Endothelial cell of umbilical vein (primary cell): ENCODE measurements around the gene ITPRIPL2. TPM values are rescaled to one million over a fixed set of nuclear protein-coding genes. Genes with fewer than 3 reads are reported as not detected.

Source experiments
- BruUV-seq: library from RNA; stranded (reverse); fragments of 400-500 nt; replicated peaks from 2 replicates; lab custom pipeline; 2021; lab: Mats Ljungman, UMichigan
- CTCF ChIA-PET: fragments of 300-600, 350-600 bp; sonication (Branson Sonifier 250); formaldehyde crosslinking; loops from one replicate; lab custom pipeline; 2021; ENCODE audit warnings: antibody characterized with exemption, inconsistent platforms; lab: Charles Lee
- POLR2A ChIA-PET: fragments of 300-600, 350-600 bp; sonication (Branson Sonifier 250); formaldehyde crosslinking; loops from one replicate; lab custom pipeline; 2021; ENCODE audit warnings: antibody characterized with exemption, inconsistent platforms; lab: Charles Lee
- DNase-seq: peaks from one replicate; pipeline ENCODE4 v3.0.0-alpha.2; 2011; ENCODE audit warnings: low read depth, low spot score
- FAIRE-seq: peaks from 2 replicates; lab custom pipeline; 2011; peaks lifted over from hg19 to GRCh38; lab: Jason Lieb, UNC
- H2AFZ ChIP-seq: 2 replicates; pipeline ENCODE4 v1.6.0; 2012; ENCODE audit warnings: low read depth, low read length, control low read depth, inconsistent platforms
- H3K27ac ChIP-seq: 2 replicates; pipeline ENCODE4 v1.5.1; 2011; ENCODE audit warnings: low read depth, mild to moderate bottlenecking, control low read depth, low read length, moderate library complexity; ENCODE audit not compliant: insufficient read depth
- H3K27me3 ChIP-seq, 2 experiments: 2 replicates each; pipeline versions ENCODE4 v1.6.0 to v1.6.1; 2011; ENCODE audit warnings: low read length in 2 of 2, mixed read lengths in 1 of 2; ENCODE audit not compliant: control insufficient read depth in 2 of 2, insufficient read depth in 2 of 2
- H3K36me3 ChIP-seq, 2 experiments: 2 replicates in 1 of 2; 3 replicates in 1 of 2; pipeline ENCODE4 v1.5.1; 2011; ENCODE audit warnings: low read length in 2 of 2, mild to moderate bottlenecking in 1 of 2, moderate library complexity in 1 of 2; ENCODE audit not compliant: control insufficient read depth in 2 of 2, insufficient read depth in 2 of 2; ENCODE audit errors: extremely low read depth in 1 of 2
- H3K4me1 ChIP-seq: 3 replicates; pipeline ENCODE4 v1.5.1; 2011; ENCODE audit warnings: mild to moderate bottlenecking, low read length; ENCODE audit not compliant: control insufficient read depth, insufficient read depth; ENCODE audit errors: extremely low read depth
- H3K4me2 ChIP-seq: 2 replicates; pipeline ENCODE4 v1.6.1; 2011; ENCODE audit warnings: low read length, control low read depth, mixed read lengths; ENCODE audit not compliant: insufficient read depth
- H3K4me3 ChIP-seq, 3 experiments: fragments of 200-600 bp in 1 of 3; sonication (generic), shearing (Covaris generic) in 1 of 3; replicated peaks in 1 of 3; 2 replicates each; pipeline ENCODE4 v1.5.1; 2011 to 2016; ENCODE audit warnings: control low read depth in 3 of 3, low read length in 3 of 3, mild to moderate bottlenecking in 2 of 3, inconsistent platforms in 1 of 3, low read depth in 1 of 3, moderate library complexity in 1 of 3; ENCODE audit not compliant: insufficient read depth in 1 of 3
- H3K79me2 ChIP-seq: 2 replicates; pipeline ENCODE4 v1.6.0; 2012; ENCODE audit warnings: low read length, inconsistent platforms; ENCODE audit not compliant: control insufficient read depth, insufficient read depth
- H3K9ac ChIP-seq: replicated peaks from 2 replicates; pipeline ENCODE3; 2011; ENCODE audit warnings: low read length, control low read depth; ENCODE audit not compliant: insufficient read depth; ENCODE audit errors: extremely low read depth
- H3K9me1 ChIP-seq: replicated peaks from 3 replicates; pipeline ENCODE4 v1.6.0; 2011; ENCODE audit warnings: mild to moderate bottlenecking, low read length; ENCODE audit not compliant: control insufficient read depth, insufficient read depth; ENCODE audit errors: extremely low read depth
- H3K9me3 ChIP-seq: replicated peaks from 2 replicates; pipeline ENCODE4 v1.5.1; 2012; ENCODE audit warnings: low read length, inconsistent platforms; ENCODE audit not compliant: control insufficient read depth, insufficient read depth
- H4K20me1 ChIP-seq: replicated peaks from 2 replicates; pipeline ENCODE3; 2011; ENCODE audit warnings: mild to moderate bottlenecking, low read length; ENCODE audit not compliant: control insufficient read depth, insufficient read depth; ENCODE audit errors: extremely low read depth
- EZH2 ChIP-seq: IDR thresholded peaks from 2 replicates; pipeline ENCODE4 v1.6.1; 2012; ENCODE audit warnings: borderline replicate concordance, low read depth, mild to moderate bottlenecking, moderate library complexity, low read length, inconsistent platforms; ENCODE audit not compliant: severe bottlenecking
- FOS ChIP-seq: IDR thresholded peaks from 2 replicates; pipeline ENCODE4 v1.6.1; 2011; ENCODE audit warnings: mild to moderate bottlenecking, low read length, moderate library complexity, borderline replicate concordance; ENCODE audit not compliant: insufficient read depth
- GATA2 ChIP-seq: IDR thresholded peaks from 2 replicates; pipeline ENCODE4 v1.7.0; 2011; ENCODE audit warnings: low read depth, mild to moderate bottlenecking, moderate library complexity, mixed read lengths, low read length; ENCODE audit not compliant: insufficient read length, insufficient read depth
- JUN ChIP-seq: IDR thresholded peaks from 2 replicates; pipeline ENCODE4 v1.6.1; 2011; ENCODE audit warnings: borderline replicate concordance, low read depth; ENCODE audit not compliant: insufficient read length, insufficient read depth
- MYC ChIP-seq: IDR thresholded peaks from one replicate; pipeline ENCODE4 v1.6.1; 2011; ENCODE audit warnings: mild to moderate bottlenecking, low read depth, low read length
- POLR2A ChIP-seq: IDR thresholded peaks from 2 replicates; pipeline ENCODE4 v1.6.1; 2012; ENCODE audit warnings: low read depth, mild to moderate bottlenecking, control low read depth, low read length
- POLR2AphosphoS5 ChIP-seq: IDR thresholded peaks from 2 replicates; pipeline ENCODE4 v1.6.1; 2012; ENCODE audit warnings: low read depth, mild to moderate bottlenecking, control low read depth, low read length, moderate library complexity; ENCODE audit not compliant: insufficient read depth
- dilution Hi-C: fragments of 300-500 bp; cut with MboI; formaldehyde crosslinking; loops from one replicate; pipeline ENCODE4 v1.15.0; 2019; ENCODE audit warnings: low sequenced_read_pairs; ENCODE audit not compliant: extremely low pct_ligation_motif_present
- intact Hi-C: fragments of 100-400 bp; cut with micrococcal nuclease; formaldehyde crosslinking; loops from one replicate; pipeline ENCODE4 v1.10.0; 2022
- polyA plus RNA-seq, 4 experiments: library from polyadenylated mRNA; depleted of rRNA in 3 of 4; stranded (reverse) in 3 of 4; unstranded in 1 of 4; fragments of >200 nt; gene quantifications; 2 replicates each; pipeline versions ENCODE4 v1.2.1 to v1.2.3, GENCODE V29; 2011 to 2012; ENCODE audit warnings: missing spikeins in 1 of 4
- total RNA-seq: library from RNA; stranded (reverse); gene quantifications from 2 replicates; pipeline ENCODE4 v1.2.3, GENCODE V29; 2021
- TF ChIP-seq, protein P1 (sequence below), 2 donors: IDR thresholded peaks; 1 replicate in 1 of 2; 2 replicates in 1 of 2; pipeline ENCODE4 v1.5.1; 2011; ENCODE audit warnings: low read length in 2 of 2, mild to moderate bottlenecking in 2 of 2, moderate library complexity in 2 of 2, control low read depth in 1 of 2, inconsistent platforms in 1 of 2, low read depth in 1 of 2; ENCODE audit not compliant: insufficient read depth in 1 of 2; ENCODE audit errors: extremely low read depth in 1 of 2
- TF ChIP-seq, protein P2 (sequence below): IDR thresholded peaks from 2 replicates; pipeline ENCODE4 v1.6.1; 2011; ENCODE audit not compliant: insufficient read depth, insufficient read length

ITPRIPL2 gene
- total and polyA plus RNA-seq, 2 donors (not counting 3 experiments of a cell fraction or from before 2014, with no cell fraction given), result 10.9 to 40.8 TPM

DNA sequence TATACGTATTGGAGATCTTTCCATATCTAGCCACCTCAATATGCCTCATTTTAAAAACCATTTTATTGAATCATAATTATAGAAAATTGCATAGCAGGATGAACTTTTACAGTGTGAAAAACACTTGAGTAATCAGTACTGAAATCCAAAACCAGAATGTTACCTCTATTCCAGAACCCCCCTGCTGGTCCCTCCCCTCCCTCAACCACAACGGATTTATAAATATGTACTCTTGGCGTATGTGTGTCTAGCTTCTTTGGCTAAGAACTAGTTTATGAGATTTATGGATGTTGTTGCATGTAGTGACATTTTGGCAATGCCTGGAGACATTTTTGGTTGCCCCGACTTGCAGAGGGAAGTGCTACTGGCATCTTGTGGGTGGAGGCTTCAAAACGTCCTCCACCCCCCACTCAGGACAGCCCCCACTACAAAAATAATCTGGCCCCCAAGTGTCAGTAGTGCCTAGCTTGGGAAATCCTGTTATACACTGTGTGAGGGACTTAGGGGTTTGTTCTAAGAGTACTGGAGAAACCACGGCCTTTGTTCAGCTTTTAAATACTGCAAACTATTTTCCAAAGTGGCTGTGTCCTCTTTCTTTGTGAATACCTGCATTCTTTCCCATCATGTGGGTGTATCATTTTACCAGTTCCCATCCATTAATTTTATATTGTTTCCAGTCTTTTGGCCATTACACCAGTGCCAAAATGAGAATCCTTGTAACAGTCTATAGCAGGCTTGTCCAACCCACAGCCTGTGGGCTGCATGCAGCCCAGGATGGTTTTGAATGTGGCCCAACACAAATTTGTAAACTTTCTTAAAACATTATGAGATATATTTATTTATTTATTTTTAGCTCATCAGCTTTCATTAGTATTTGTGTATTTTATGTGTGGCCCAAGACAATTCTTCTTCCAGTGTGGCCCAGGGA is 23.7 kb downstream of the ITPRIPL2 start:
- dilution Hi-C loops, result no loop called here
- intact Hi-C loops, result no loop called here
- H3K4me2 ChIP-seq, result no peak overlapping the region

More for the DNA sequence above, 23.7 kb downstream of the ITPRIPL2 start:
- Histone ChIP-seq H3K4me3 (no peak overlapping the region), H3K9ac (no peak overlapping the region), H3K4me1 (peaks cover 4% of the 10 kb centered on the region), H3K27ac (no peak overlapping the region), H3K27me3 (no peaks in the 10 kb centered on the region), H2AFZ (no peak overlapping the region), H3K79me2 (no peaks in the 10 kb centered on the region), H4K20me1 (no peaks in the 10 kb centered on the region), H3K9me3 (no peaks in the 10 kb centered on the region), H3K36me3 (no peaks in the 10 kb centered on the region), H3K9me1 (no peaks in the 10 kb centered on the region)
- POLR2A ChIA-PET, result no interaction called here
- FAIRE-seq, result peak; percentile 33
- no peak for TF ChIP-seq GATA2
- TF ChIP-seq, protein P1, sequence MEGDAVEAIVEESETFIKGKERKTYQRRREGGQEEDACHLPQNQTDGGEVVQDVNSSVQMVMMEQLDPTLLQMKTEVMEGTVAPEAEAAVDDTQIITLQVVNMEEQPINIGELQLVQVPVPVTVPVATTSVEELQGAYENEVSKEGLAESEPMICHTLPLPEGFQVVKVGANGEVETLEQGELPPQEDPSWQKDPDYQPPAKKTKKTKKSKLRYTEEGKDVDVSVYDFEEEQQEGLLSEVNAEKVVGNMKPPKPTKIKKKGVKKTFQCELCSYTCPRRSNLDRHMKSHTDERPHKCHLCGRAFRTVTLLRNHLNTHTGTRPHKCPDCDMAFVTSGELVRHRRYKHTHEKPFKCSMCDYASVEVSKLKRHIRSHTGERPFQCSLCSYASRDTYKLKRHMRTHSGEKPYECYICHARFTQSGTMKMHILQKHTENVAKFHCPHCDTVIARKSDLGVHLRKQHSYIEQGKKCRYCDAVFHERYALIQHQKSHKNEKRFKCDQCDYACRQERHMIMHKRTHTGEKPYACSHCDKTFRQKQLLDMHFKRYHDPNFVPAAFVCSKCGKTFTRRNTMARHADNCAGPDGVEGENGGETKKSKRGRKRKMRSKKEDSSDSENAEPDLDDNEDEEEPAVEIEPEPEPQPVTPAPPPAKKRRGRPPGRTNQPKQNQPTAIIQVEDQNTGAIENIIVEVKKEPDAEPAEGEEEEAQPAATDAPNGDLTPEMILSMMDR (IDR thresholded peaks at IDR 0.05; ENCODE audit: extremely low read depth in 1 of 2, insufficient read depth in 1 of 2, low read depth in 1 of 2, low read length in 2 of 2), result no peak
- TF ChIP-seq, protein P2, sequence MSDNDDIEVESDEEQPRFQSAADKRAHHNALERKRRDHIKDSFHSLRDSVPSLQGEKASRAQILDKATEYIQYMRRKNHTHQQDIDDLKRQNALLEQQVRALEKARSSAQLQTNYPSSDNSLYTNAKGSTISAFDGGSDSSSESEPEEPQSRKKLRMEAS, result no peak
- TF ChIP-seq EZH2, result no peak
- TF ChIP-seq MYC, result no peak
- TF ChIP-seq POLR2AphosphoS5, result no peak
- no peak for TF ChIP-seq JUN
- no peak for TF ChIP-seq FOS
- TF ChIP-seq POLR2A, result no peak
- CTCF ChIA-PET, result interaction anchor here (1.3 to 4.2 kb wide), 3 partner anchors 18 to 52 kb away, joined by 3 to 19 read pairs (median 7); no protein-coding TSS in a partner anchor
- BruUV-seq, result no TSS peak
- DNase-seq, result no peak
